Activated CD4-positive, alpha-beta T cell treated with anti-CD3 and anti-CD28 coated beads for 4 hours (primary cell): ENCODE results near the gene RIGI.
"Not testable (repeated sequence)": the region's sequence is repeated elsewhere in the genome, so short reads cannot be mapped to it uniquely, and the experiment has no call there.

Experiments
- DNase-seq, 2 donors: peaks; one replicate each; pipeline ENCODE4 v3.0.0-alpha.2; 2020

Gene RIGI

GRCh38 chr9:32525709-32526030, 326 bp downstream of the RIGI start:
- DNase-seq = no peak

GRCh38 chr9:32524892-32525708, 896 bp downstream of the RIGI start:
- DNase-seq = peak; percentile 7 to 12

GRCh38 chr9:32524558-32524891, 1.5 kb downstream of the RIGI start:
- not testable (repeated sequence) for DNase-seq

- no peak for DNase-seq
Measured at GRCh38 chr9:32523910-32524309, 2.1 kb downstream of the RIGI start.

GRCh38 chr9:32518276-32518675, 7.7 kb downstream of the RIGI start:
- DNase-seq = no peak

- no peak for DNase-seq
Measured at GRCh38 chr9:32516241-32516640, 9.8 kb downstream of the RIGI start.

GRCh38 chr9:32508728-32509127, 17.3 kb downstream of the RIGI start:
- DNase-seq = no peak

- DNase-seq = no peak
Measured at GRCh38 chr9:32503008-32503407, 23.0 kb downstream of the RIGI start.

GRCh38 chr9:32502464-32502863, 23.5 kb downstream of the RIGI start:
- no peak for DNase-seq

- DNase-seq = no peak
Measured at GRCh38 chr9:32501868-32502267, 24.1 kb downstream of the RIGI start.

GRCh38 chr9:32500768-32501167, 25.2 kb downstream of the RIGI start:
- DNase-seq = no peak

GRCh38 chr9:32497921-32498320, 28.1 kb downstream of the RIGI start:
- DNase-seq = no peak

- DNase-seq = no peak
Measured at GRCh38 chr9:32490601-32491000, 35.4 kb downstream of the RIGI start.

GRCh38 chr9:32487981-32488380, 38.0 kb downstream of the RIGI start:
- no peak for DNase-seq

- DNase-seq = no peak
Measured at GRCh38 chr9:32486839-32487562, 39.0 kb downstream of the RIGI start.

- no peak for DNase-seq
Measured at GRCh38 chr9:32483343-32483742, 42.7 kb downstream of the RIGI start.
